Measurements from ENCODE around the gene CELF2.

The CELF2 gene

GRCh38 chr10:11298116-11298515, 280.4 kb downstream of the CELF2 start:
- no peak for DNase-seq (ENCODE audit: low read depth in 2 of 2)

DNA sequence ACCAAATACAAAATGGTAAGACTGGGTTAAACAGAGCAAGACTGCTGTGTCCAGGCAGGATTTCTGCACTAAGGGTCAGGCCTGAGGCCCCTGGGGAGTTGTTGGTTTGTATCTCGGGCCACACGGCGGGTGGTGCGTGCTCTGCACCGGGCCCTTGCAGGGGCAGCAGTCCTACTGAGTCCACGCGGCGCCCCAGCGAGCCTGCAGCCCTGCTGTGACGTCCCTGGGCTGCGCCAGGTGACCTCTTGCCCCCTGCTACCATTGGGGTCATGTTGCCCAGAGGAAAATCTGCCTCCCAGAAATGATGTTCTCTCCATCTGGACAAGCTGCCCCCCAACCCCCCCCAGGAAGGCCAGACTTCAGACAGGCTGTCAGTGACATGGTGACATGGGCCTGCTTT, 281.5 kb downstream of the CELF2 start:
- DNase-seq (ENCODE audit: low read depth in 2 of 2), result no peak

DNA sequence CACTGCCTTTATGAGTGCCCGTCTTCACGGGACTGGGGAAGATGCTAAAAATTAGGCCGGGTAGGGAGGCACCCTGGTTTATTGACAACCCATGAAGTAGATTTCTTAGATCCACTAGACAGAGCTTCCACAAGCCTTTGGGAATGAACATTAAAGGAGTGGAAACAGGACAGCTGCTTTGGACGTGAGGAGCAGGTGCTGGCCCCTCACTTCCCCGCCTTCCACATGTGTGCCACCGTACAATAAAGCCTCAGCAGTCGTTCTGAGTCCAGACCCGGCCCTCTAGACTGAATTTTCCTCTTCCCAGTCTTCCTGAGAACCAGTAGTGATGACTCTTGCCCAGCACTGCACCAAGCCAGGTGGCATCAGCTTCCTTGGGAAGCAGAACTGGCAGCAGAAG, 282.4 kb downstream of the CELF2 start:
- DNase-seq (ENCODE audit: low read depth in 2 of 2), result no peak

DNA sequence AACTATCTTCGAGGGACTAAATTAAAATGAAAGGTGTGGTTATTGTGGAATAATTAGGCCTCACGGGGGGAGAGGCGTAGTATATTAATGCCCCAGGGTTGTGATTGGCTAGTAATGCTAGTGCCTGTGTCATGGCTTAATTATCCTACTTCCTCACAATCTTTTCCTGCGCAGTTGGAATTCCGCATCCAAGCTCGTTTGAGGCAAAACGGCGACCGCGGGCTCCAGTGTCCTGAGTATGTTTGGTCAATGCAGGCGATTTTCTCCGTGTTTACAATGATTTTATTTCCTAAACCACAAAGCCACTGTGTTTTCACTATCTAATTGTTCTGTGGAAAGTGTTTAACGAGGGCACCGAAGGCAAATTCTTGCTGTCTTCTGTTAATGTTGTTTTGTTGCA, 282.9 kb downstream of the CELF2 start:
- DNase-seq (ENCODE audit: low read depth in 2 of 2), result no peak

GRCh38 chr10:11301571-11302111, 284.0 kb downstream of the CELF2 start:
- no peak for DNase-seq (ENCODE audit: low read depth in 2 of 2)

- DNase-seq (ENCODE audit: low read depth in 2 of 2), result no peak
Measured at GRCh38 chr10:11302181-11302580, 284.5 kb downstream of the CELF2 start.

- no peak for DNase-seq (ENCODE audit: low read depth in 2 of 2)
Measured at GRCh38 chr10:11303361-11304170, 285.9 kb downstream of the CELF2 start.

DNA sequence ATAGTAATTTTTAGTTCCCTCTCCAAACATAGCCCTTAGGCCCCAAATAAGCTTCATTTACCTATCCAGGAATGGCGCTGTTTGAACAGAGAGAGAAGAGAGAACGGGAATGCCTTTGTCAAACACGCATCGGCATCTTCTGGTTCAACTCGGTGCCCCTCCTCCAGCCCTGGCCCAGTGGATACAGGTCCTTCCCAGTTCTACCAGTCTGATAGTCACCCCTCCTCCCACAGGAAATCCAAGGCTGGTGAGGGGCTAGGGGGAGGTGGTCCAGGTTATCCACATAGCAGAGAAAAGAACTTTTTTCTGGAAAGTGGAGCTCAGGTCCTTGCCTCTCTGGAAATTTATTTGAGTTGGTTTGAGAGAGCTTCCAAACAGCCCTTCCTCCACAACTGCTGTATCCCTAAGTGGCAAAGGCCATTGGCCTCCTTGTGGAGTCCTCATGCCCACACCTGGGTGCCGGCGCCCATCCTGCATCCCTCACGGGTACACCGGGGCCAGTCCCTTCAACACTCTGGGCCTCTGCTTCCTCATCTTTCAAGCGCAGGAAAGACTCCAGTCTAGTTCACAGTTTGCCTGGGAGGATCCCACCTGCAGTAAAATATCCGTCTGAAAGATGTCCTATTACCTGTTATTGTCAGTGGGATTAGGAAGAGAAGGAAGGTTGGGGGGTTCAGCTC, 287.4 kb downstream of the CELF2 start:
- no peak for DNase-seq (ENCODE audit: low read depth in 2 of 2)

- DNase-seq (ENCODE audit: low read depth in 2 of 2), result no peak
Measured at GRCh38 chr10:11305825-11306593, 288.3 kb downstream of the CELF2 start.

DNA sequence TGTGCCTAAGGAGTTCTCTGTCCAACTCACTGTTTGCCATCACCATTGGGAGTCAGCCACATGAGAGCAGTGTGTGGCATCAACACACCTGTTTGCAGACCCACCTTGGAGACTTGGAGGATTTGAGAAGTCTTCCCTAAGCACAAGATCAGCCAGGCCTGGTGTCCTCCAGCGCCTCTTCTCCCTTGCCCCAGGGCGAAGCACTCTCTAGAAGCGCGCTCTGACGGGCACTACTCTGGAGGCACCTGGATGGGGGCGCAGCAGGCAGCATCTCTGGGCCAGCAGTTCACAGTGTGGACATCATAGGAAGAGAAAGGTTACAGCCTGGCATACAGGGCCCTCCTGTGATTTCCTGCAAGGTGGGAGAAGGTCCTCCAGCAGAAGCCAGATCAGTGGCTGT, 289.3 kb downstream of the CELF2 start:
- DNase-seq (ENCODE audit: low read depth in 2 of 2), result no peak

DNA sequence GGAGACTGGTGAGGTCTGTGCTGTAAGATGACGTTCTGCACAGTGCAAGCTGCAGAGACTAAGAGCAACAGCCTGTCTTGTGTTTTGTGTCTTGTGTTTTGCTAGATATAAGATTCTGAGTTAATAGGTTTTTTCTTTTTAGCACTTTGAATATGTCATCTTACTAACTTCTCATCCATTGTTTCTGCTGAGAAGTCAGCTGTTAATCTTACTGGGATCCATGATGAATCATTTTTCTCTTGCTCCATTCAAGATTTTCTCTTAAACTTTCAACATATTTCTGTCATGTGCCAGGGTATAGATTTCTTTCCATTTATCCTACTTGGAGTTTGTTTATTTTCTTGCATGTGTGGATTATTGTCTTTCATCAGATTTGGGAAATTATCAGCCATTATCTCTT, 290.3 kb downstream of the CELF2 start:
- no peak for DNase-seq (ENCODE audit: low read depth in 2 of 2)

DNA sequence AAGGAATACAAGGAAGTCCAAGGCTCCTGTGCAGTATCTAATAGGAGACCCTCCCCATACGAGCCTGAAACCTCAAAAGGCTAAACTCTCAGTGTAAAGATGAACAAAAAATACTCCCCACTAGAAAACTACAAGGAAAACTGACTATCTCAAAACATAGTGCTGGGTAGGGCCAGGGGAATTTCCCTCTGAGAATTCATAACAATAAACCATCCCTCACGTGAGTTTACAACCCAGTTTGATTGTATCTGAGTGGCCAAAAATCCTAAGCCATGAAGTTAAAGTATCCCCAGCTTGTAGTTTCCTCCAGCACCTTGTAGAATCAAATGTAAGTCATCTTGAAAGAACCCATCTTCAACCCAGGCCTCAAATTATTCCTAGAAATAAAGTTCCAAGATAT, 293.4 kb downstream of the CELF2 start:
- DNase-seq (ENCODE audit: low read depth in 2 of 2), result no peak

GRCh38 chr10:11313463-11313862, 295.8 kb downstream of the CELF2 start:
- DNase-seq (ENCODE audit: low read depth in 2 of 2), result no peak

DNA sequence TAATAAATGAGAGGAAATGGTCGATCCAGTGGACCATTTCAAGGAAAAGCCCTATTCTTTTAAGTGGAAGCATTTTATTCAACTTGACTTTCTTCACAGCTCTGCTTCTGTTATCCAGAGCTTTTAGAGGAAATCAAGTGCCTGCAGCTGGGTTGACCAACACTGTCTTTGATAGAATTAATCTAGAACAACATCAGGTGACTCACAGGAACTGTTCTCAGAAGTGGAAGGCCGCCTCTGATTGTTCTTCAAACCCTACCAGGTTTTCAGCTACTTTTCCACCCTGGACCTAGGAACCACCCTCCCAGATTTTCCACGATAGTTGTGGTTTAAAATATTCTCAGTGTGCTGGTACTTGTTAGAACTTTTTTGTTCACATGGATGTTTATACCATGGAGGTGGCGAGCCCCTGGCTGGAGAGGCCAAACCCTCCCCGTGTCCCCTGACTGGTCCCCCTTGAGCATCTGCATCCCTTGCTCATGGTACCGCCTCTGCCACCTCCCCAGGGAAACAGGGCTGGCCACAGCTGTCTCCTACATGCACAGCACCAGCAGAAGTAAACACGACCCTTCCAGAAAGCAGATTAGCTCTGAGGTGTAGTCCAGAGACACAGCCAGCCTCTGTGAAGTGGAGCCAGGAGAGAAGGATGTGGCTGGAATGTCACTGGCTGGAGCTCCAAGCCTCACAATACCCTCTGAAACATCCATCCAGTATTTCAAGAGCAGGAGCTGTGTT, 300.4 kb downstream of the CELF2 start:
- no peak for DNase-seq (ENCODE audit: low read depth in 2 of 2)

DNA sequence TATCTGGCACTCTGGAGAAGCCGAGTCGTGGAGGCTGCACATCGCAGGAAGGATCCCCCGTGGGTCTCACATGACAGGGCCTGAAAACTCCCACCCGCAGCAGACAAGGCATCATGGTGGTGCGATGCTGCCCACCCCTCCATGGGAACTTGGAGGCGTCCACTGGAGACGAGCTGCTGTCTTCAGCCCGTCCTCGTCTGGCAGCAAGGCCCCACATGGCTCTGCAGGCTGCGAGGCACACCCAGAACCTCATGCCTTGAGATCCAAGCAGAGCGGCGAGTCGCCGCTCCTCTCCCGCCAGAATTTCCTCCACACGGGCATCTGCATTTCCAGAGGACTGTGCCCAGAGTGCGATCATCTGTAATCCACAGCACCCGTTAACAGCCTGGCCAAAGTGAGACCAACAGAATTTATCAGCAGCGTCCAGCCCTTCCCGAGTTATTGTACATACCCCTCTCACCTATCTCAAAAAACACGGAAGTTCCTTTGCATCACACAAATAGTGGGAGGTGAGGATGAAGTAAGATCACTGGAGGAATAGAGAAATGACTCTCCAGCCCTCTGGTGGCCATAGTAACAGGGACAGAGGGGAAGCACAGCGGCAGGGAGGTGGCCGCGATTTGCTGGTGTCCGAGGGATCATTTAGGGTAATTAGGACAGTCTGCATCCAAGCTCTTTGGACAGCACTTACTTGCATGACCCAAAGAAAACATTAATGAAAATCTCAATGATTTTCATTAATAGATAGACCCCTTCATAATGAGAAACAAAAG, 301.3 kb downstream of the CELF2 start:
- DNase-seq (ENCODE audit: low read depth in 2 of 2), result no peak

DNA sequence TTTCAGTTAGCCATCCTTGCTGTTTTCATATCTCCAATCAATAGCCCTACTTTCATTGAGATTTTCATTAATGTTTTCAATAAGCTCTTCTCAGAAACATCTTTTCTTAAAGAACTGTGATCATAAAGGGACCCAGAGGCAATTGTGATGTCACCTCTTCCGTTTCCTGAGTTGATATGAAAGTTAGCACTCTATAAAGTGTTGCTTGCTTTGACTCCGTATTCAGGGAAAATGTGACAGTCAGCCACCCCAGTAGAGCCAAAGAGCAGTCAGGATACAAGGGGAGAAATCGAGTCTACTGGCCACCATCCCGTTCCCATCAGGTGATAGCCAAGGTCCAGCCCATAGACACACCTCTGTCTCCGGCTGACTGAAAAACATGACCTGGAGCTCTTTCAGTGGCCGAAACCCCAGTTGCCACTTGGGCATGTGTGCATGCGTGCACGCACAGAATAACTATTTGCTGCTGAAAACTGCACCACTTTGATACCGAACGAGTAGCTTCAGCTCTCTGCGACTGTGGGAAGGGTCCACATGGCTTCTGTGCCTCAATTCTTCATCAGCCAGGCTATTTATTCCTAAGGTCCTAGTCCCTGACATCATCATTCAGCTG, 302.4 kb downstream of the CELF2 start:
- no peak for DNase-seq (ENCODE audit: low read depth in 2 of 2)

- no peak for DNase-seq (ENCODE audit: low read depth in 2 of 2)
Measured at GRCh38 chr10:11320809-11321520, 303.3 kb downstream of the CELF2 start.

- DNase-seq (ENCODE audit: low read depth in 2 of 2), result no peak
Measured at GRCh38 chr10:11322698-11323097, 305.0 kb downstream of the CELF2 start.

DNA sequence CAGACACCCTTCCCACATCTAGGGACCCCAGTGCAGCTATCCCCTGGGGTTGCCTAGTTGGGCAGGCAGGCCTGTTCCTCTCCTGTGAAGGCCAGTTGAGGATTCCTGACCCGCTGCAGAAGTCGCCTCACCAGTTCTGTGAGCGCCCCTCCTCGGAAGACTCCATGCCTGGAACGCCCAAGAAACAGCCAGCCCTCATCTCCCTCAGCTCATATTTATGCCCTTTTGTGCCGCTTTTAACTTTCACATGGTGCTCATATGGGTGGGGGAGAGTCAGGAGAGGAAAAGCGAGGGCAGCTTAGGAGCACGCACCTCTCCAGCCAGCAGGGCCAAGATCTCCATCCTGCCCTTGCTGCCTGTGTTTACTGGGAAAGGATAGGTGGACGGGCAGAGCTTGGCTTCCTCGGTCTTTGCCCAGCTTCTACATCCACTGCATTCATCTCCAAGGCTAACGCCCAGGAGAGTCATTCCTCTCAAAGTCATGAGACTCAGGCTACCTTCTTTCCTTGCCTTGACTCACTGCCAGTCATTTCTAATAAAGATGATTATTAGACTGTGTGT, 307.2 kb downstream of the CELF2 start:
- DNase-seq (ENCODE audit: low read depth in 2 of 2), result no peak
